NT2/D1 (cell line): ENCODE measurements around the gene CADPS2.

ENCODE experiments used
- DNase-seq: peaks from one replicate; pipeline ENCODE4 v3.0.0-alpha.2; 2011; ENCODE audit warnings: low read depth, low spot score
- H3K27me3 ChIP-seq: 2 replicates; pipeline ENCODE4 v1.6.0; 2011; ENCODE audit warnings: mild to moderate bottlenecking; ENCODE audit not compliant: insufficient read length, insufficient read depth
- H3K36me3 ChIP-seq: 2 replicates; pipeline ENCODE4 v1.6.1; 2011; ENCODE audit warnings: mild to moderate bottlenecking, low read length, mixed read lengths; ENCODE audit not compliant: insufficient read depth, insufficient read length
- H3K4me1 ChIP-seq: 2 replicates; pipeline ENCODE4 v1.5.1; 2011; ENCODE audit not compliant: insufficient read depth, insufficient read length
- H3K4me3 ChIP-seq: 2 replicates; pipeline ENCODE4 v1.5.1; 2011; ENCODE audit warnings: low read depth; ENCODE audit not compliant: insufficient read length
- H3K9ac ChIP-seq: 2 replicates; pipeline ENCODE4 v1.6.0; 2011; ENCODE audit warnings: low read depth; ENCODE audit not compliant: insufficient read length
- H3K9me3 ChIP-seq: 2 replicates; pipeline ENCODE4 v1.5.1; 2011; ENCODE audit warnings: mild to moderate bottlenecking, low read length; ENCODE audit not compliant: insufficient read depth
- SUZ12 ChIP-seq: IDR thresholded peaks from 2 replicates; pipeline ENCODE4 v1.6.1; 2011; ENCODE audit not compliant: insufficient read length, insufficient read depth; ENCODE audit errors: extremely low read depth
- YY1 ChIP-seq: IDR thresholded peaks from 2 replicates; pipeline ENCODE4 v1.6.1; 2011; ENCODE audit not compliant: insufficient read length, insufficient read depth
- ZNF274 ChIP-seq: IDR thresholded peaks from 2 replicates; pipeline ENCODE4 v1.6.1; 2011; ENCODE audit warnings: mild to moderate bottlenecking, low read depth, low read length

Gene CADPS2

DNA sequence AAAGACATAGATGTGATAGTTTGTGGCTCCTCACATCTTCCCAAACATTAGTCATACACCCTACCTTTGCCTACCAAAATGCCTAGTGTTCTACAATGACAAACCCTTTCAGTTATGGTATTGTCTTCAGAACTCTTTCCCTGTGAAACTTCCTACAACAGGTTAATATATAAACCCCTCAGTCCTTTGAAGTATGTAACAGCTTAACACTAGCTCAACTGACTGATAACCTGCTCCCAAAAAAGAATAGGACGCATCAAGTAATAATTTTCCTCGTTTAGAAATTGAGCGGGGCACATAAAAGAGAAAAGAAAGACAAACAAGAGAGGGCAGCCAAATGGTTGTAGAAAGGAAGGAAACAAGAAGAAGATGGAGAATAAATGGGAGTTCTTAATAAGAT is 133.7 kb downstream of the CADPS2 start:
- Histone ChIP-seq H3K9ac (no peak overlapping the region), H3K4me3 (no peak overlapping the region), H3K9me3 (no peaks in the 10 kb centered on the region), H3K4me1 (no peaks in the 10 kb centered on the region), H3K27me3 (no peaks in the 10 kb centered on the region), H3K36me3 (no peaks in the 10 kb centered on the region)
- DNase-seq: no peak
- no peak for TF ChIP-seq SUZ12
- no peak for TF ChIP-seq ZNF274
- TF ChIP-seq YY1: no peak

DNA sequence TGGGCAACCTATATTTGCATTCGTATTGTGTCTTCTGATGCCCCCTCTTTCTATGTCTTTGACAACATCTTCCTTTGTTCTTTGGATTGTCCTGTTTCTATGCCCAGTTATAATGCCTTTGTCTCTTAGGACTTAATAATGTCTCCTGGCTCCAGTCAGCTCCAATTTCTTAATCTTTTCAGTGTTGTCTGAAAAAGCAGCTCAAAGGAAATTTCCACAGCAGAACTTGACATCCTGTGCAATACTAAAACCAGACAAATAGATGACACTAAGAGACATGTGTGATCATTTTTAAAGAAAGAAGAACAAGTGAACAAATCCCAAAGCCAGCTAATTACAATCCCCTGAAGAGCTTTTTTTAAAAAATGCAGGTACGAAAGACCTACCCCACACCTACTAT is 135.9 kb downstream of the CADPS2 start:
- Histone ChIP-seq H3K9ac (no peak overlapping the region), H3K9me3 (no peaks in the 10 kb centered on the region), H3K27me3 (no peaks in the 10 kb centered on the region), H3K36me3 (no peaks in the 10 kb centered on the region), H3K4me3 (no peak overlapping the region), H3K4me1 (no peaks in the 10 kb centered on the region)
- TF ChIP-seq YY1 (no peak), ZNF274 (no peak), SUZ12 (no peak)
- no peak for DNase-seq

DNA sequence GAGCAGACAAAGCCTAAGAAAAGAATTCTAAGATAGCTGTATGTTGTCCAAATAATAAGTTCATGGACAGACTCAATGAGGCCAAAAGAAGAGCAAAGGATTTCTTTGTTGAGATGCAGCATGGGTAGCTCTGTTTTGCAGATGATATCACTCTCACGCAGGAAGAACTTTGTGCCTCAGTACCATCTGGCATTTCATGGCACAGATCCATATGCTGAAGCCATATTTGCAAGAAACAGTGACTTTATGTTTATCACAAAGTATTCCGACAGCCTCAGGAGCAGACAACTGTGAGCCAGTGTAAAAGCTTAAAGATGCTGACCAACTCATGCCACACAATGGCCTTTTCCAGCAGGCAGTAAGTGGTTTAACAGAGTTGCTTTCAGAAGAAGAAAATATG is 138.1 kb downstream of the CADPS2 start:
- no peak for DNase-seq

DNA sequence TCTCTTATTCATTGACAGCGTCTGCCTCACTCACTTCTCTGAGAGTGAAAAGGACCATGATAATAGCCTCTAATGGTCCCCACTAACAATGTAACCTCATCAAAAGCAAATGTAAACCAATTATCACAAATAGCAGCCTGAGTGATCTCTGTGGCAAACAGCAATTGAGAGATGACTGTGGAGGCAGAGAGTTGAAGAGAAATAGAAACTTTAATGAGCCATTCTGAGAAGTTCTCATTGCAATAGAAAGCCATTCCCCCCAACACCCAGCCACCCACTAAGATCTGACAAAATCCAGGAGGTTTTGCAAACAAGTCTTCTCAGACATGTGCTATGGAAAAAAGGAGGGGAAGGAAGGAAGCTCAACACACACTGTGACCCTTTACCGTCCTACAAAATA is 139.3 kb downstream of the CADPS2 start:
- H3K4me3 ChIP-seq: no peak overlapping the region
- no peak for DNase-seq
- H3K9me3 ChIP-seq: no peaks in the 10 kb centered on the region
- no peak for TF ChIP-seq SUZ12
- TF ChIP-seq YY1: no peak
- no peak for TF ChIP-seq ZNF274
- no peak overlapping the region for H3K9ac ChIP-seq
- H3K27me3 ChIP-seq: no peaks in the 10 kb centered on the region
- no peaks in the 10 kb centered on the region for H3K4me1 ChIP-seq
- H3K36me3 ChIP-seq: no peaks in the 10 kb centered on the region

More for the DNA sequence above, 138.1 kb downstream of the CADPS2 start:
- no peak overlapping the region for H3K4me3 ChIP-seq
- no peaks in the 10 kb centered on the region for H3K9me3 ChIP-seq
- H3K27me3 ChIP-seq: no peaks in the 10 kb centered on the region
- no peak for TF ChIP-seq SUZ12
- no peak for TF ChIP-seq YY1
- TF ChIP-seq ZNF274: no peak
- H3K9ac ChIP-seq: no peak overlapping the region
- H3K36me3 ChIP-seq: no peaks in the 10 kb centered on the region
- no peaks in the 10 kb centered on the region for H3K4me1 ChIP-seq

DNA sequence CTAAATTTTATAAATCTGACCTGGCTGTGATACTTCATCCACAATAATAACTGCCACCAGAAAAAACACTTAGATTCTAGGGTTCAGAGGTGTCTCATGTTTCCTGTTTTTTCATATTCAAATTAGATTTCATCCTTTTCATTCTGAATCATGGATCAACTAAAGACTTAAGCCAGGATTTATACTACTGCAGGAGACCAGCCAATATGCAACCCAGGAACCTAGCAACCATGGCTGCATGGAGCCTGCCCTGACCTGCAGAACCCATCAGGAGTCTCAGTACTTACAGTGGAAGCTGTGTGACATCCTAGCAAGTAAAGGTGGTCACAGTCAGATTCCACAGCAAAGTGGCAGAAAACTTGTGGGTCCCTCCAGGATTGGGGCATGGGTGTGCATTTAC is 143.0 kb downstream of the CADPS2 start:
- Histone ChIP-seq H3K9ac (no peak overlapping the region), H3K36me3 (no peaks in the 10 kb centered on the region), H3K4me3 (no peak overlapping the region), H3K27me3 (no peaks in the 10 kb centered on the region), H3K4me1 (no peaks in the 10 kb centered on the region), H3K9me3 (no peaks in the 10 kb centered on the region)
- TF ChIP-seq SUZ12 (no peak), YY1 (no peak)
- no peak for DNase-seq

DNA sequence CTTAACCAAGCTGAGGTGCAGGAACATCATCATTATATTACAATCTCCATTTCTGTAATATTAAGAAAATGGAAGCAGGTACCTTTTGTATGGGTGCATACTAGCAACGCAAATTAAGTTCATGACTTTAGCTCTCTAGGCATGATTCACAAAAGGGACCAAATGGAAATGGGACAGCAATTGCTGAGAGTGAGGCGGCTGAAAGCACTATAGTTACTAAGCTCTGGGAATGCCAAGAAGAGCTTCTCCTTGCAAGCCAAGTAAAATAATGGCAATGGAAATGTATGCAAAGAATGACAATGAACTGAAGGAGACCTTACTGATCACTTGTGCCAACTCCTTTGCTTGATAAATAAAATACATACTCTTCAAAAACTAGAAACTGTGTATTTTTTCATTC is 147.3 kb downstream of the CADPS2 start:
- no peaks in the 10 kb centered on the region for H3K9me3 ChIP-seq
- H3K27me3 ChIP-seq: no peaks in the 10 kb centered on the region
- no peaks in the 10 kb centered on the region for H3K36me3 ChIP-seq
- H3K9ac ChIP-seq: no peak overlapping the region
- H3K4me1 ChIP-seq: no peaks in the 10 kb centered on the region
- no peak for DNase-seq
- no peak for TF ChIP-seq ZNF274
- no peak for TF ChIP-seq YY1
- no peak for TF ChIP-seq SUZ12
- no peak overlapping the region for H3K4me3 ChIP-seq

DNA sequence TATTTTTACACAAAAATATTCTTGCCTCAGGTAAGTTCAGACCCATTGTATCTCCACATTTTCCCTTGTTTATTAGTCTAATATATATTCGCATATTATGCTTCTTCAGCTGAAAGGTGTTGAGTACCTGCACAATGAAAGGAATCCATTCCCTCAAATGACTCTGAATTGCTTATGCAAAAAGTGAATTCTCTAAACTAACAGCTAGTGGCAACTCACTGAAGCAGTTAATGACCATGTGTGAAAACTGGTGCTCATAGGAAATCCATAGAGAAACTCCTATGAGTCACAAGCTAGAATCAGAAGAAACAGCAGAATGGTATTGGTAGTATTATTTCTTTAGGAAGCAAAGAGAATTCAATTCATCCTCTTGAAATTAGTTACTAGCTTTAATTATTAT is 150.1 kb downstream of the CADPS2 start:
- no peak for DNase-seq
- H3K9ac ChIP-seq: no peak overlapping the region
- no peaks in the 10 kb centered on the region for H3K4me1 ChIP-seq
- no peak overlapping the region for H3K4me3 ChIP-seq
- TF ChIP-seq ZNF274 (no peak), SUZ12 (no peak), YY1 (no peak)
- no peaks in the 10 kb centered on the region for H3K36me3 ChIP-seq
- no peaks in the 10 kb centered on the region for H3K9me3 ChIP-seq
- no peaks in the 10 kb centered on the region for H3K27me3 ChIP-seq

DNA sequence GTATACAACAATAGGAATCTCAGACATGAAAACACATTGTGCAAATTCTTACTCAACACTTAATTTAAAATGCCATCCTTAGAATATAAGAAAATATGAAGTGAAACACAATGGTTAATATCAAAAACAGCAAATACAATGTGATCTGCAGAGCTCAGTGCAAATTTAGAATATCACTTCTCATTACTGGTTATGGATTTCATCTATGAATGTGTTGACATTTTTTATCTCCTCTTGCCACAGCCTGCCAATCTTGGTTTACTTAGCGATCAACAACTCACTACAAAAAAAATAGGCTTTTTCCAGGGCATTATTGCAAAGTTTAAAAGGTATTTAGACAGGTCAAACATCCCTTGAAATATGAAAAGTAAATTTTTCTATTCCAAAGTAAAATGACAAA is 158.5 kb downstream of the CADPS2 start:
- Histone ChIP-seq H3K4me3 (no peak overlapping the region), H3K9me3 (no peaks in the 10 kb centered on the region), H3K4me1 (no peaks in the 10 kb centered on the region), H3K36me3 (no peaks in the 10 kb centered on the region), H3K27me3 (no peaks in the 10 kb centered on the region), H3K9ac (no peak overlapping the region)
- no peak for TF ChIP-seq SUZ12
- TF ChIP-seq ZNF274: no peak
- no peak for TF ChIP-seq YY1
- no peak for DNase-seq
